DND-41 (cell line): Measurements from ENCODE around the gene GCLM.
A peak's percentile ranks its signal among the peaks of the same experiment; 100 is the strongest.

Experiments
- ATAC-seq: fragments of 200-7000 bp; cut with Tn5 transposase; 3 replicates; pipeline ENCODE4 v1.9.1; 2021; ENCODE audit warnings: low read depth; ENCODE audit not compliant: insufficient read depth
- DNase-seq: peaks from one replicate; pipeline ENCODE4 v3.0.0-alpha.2; 2020
- H2AFZ ChIP-seq: 2 replicates; pipeline ENCODE4 v1.6.0; 2012; ENCODE audit warnings: low read depth, low read length
- H3K27ac ChIP-seq: 2 replicates; pipeline ENCODE4 v1.5.1; 2012; ENCODE audit warnings: low read length, inconsistent platforms
- H3K27me3 ChIP-seq: fragments of 200-600 bp; sonication (generic); 2 replicates; pipeline ENCODE4 v1.6.0; 2012; ENCODE audit warnings: low read length, mild to moderate bottlenecking, inconsistent platforms; ENCODE audit not compliant: insufficient read depth, poor library complexity
- H3K36me3 ChIP-seq: 2 replicates; pipeline ENCODE4 v1.5.1; 2012; ENCODE audit warnings: low read length, inconsistent platforms; ENCODE audit not compliant: insufficient read depth
- H3K4me1 ChIP-seq: 2 replicates; pipeline ENCODE4 v1.5.1; 2012; ENCODE audit warnings: mild to moderate bottlenecking, low read length; ENCODE audit not compliant: insufficient read depth
- H3K4me2 ChIP-seq: 2 replicates; pipeline ENCODE4 v1.6.0; 2012; ENCODE audit warnings: mild to moderate bottlenecking, moderate library complexity, low read length, inconsistent platforms; ENCODE audit not compliant: insufficient read depth
- H3K4me3 ChIP-seq, 2 experiments: fragments of 200-600 bp in 1 of 2; shearing (Covaris generic) in 1 of 2; 2 replicates each; pipeline ENCODE4 v1.5.1; 2012 to 2016; ENCODE audit warnings: inconsistent platforms in 2 of 2, low read length in 2 of 2, mild to moderate bottlenecking in 2 of 2, low read depth in 1 of 2, moderate library complexity in 1 of 2
- H3K79me2 ChIP-seq: 2 replicates; pipeline ENCODE4 v1.6.0; 2012; ENCODE audit warnings: low read length, inconsistent platforms; ENCODE audit not compliant: insufficient read depth
- H3K9ac ChIP-seq: 2 replicates; pipeline ENCODE4 v1.6.0; 2012; ENCODE audit warnings: low read depth, mild to moderate bottlenecking, inconsistent platforms, low read length, moderate library complexity
- H3K9me3 ChIP-seq: 2 replicates; pipeline ENCODE4 v1.5.1; 2012; ENCODE audit warnings: low read length, moderate library complexity, mild to moderate bottlenecking, inconsistent platforms; ENCODE audit not compliant: insufficient read depth, severe bottlenecking
- H4K20me1 ChIP-seq: 2 replicates; pipeline ENCODE4 v1.6.0; 2012; ENCODE audit warnings: low read length; ENCODE audit not compliant: insufficient read depth
- EZH2 ChIP-seq: IDR thresholded peaks from 3 replicates; pipeline ENCODE4 v1.6.1; 2012; ENCODE audit warnings: borderline replicate concordance, low read depth, mild to moderate bottlenecking, moderate library complexity, low read length, inconsistent platforms; ENCODE audit not compliant: severe bottlenecking
- TF ChIP-seq, protein P1 (sequence below): IDR thresholded peaks from 2 replicates; pipeline ENCODE4 v1.5.1; 2012; ENCODE audit warnings: borderline replicate concordance, low read length, moderate library complexity, mild to moderate bottlenecking; ENCODE audit not compliant: poor library complexity, severe bottlenecking; ENCODE audit errors: extremely low read depth

GCLM gene

DNA sequence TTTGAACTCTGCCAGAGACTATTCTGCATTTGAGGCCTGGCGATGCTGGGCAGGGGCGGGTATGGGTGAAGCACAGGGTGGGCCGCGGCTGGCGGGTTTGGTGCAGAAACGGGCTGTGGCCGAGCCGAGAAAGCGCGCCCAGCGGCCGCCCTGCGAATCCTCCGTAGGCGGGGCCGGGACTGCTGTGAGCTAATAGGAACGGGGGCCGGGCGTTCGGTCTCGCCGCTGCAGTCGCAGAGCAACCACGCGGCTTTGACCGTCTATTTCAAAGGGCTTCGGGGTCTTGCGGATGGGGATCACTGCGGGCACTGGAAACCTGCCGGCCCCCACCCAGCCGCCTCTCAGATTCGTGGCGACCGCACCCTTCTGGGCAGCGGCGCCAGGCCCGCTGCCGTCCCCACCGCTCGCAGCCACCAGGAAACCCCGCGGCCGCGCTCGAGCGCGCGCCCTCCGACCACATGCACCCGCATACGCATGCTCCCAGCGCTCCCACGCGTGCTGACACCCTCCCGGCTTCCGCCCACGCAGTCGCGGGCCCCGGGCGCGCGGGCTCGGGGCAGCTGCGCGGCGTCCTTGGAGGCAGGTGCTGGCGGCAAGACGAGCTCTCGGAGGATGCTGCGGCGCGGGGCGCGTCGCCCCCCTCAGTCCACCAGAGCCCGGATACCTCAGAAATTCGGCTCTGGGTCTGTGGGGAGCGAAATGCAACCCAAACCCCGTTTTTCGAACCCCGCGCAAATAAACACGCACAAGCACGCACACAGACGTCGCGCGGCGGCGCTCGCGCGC lies 62.8 kb downstream of the GCLM start:
- Histone ChIP-seq H3K9ac (peak overlapping the region; percentile 93), H4K20me1 (no peaks in the 10 kb centered on the region), H3K4me3 (peak overlapping the region; percentile 69 to 75), H3K4me1 (peaks cover 33% of the 10 kb centered on the region), H3K9me3 (no peaks in the 10 kb centered on the region), H3K27me3 (no peaks in the 10 kb centered on the region), H3K36me3 (no peaks in the 10 kb centered on the region; the same call in 1 of the 2 replicates), H3K4me2 (peak overlapping the region; percentile 70), H2AFZ (peak overlapping the region; percentile 87), H3K79me2 (no peaks in the 10 kb centered on the region; the same call in 1 of the 2 replicates), H3K27ac (peak overlapping the region; percentile 91)
- DNase-seq (peak; percentile 88), ATAC-seq (peak; percentile 67)
- TF ChIP-seq, protein P1, sequence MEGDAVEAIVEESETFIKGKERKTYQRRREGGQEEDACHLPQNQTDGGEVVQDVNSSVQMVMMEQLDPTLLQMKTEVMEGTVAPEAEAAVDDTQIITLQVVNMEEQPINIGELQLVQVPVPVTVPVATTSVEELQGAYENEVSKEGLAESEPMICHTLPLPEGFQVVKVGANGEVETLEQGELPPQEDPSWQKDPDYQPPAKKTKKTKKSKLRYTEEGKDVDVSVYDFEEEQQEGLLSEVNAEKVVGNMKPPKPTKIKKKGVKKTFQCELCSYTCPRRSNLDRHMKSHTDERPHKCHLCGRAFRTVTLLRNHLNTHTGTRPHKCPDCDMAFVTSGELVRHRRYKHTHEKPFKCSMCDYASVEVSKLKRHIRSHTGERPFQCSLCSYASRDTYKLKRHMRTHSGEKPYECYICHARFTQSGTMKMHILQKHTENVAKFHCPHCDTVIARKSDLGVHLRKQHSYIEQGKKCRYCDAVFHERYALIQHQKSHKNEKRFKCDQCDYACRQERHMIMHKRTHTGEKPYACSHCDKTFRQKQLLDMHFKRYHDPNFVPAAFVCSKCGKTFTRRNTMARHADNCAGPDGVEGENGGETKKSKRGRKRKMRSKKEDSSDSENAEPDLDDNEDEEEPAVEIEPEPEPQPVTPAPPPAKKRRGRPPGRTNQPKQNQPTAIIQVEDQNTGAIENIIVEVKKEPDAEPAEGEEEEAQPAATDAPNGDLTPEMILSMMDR = peak; percentile 50
- TF ChIP-seq EZH2 = no peak

- ATAC-seq (no peak; the same call in 2 of the 3 replicates), DNase-seq (peak; percentile 32)
- Histone ChIP-seq H3K79me2 (no peaks in the 10 kb centered on the region; the same call in 1 of the 2 replicates), H3K9ac (peak overlapping the region; percentile 93), H4K20me1 (no peaks in the 10 kb centered on the region), H3K4me3 (peak overlapping the region; percentile 69 to 75), H3K36me3 (no peaks in the 10 kb centered on the region; the same call in 1 of the 2 replicates), H3K4me1 (peaks cover 33% of the 10 kb centered on the region), H2AFZ (peak overlapping the region; percentile 87), H3K27me3 (no peaks in the 10 kb centered on the region), H3K4me2 (peak overlapping the region; percentile 70), H3K9me3 (no peaks in the 10 kb centered on the region), H3K27ac (peak overlapping the region; percentile 91)
- TF ChIP-seq, protein P1 = no peak
- TF ChIP-seq EZH2 = no peak
Observed at GRCh38 chr1:93845538-93846205, 63.6 kb downstream of the GCLM start.

GRCh38 chr1:93844262-93845045 lies 64.8 kb downstream of the GCLM start:
- peak overlapping the region; percentile 70 for H3K4me2 ChIP-seq
- no peaks in the 10 kb centered on the region; the same call in 1 of the 2 replicates for H3K79me2 ChIP-seq
- H3K4me1 ChIP-seq = peaks cover 33% of the 10 kb centered on the region
- ATAC-seq (peak; percentile 23; the same call in 1 of the 3 replicates), DNase-seq (peak; percentile 64)
- 0 out of 2 replicates have a peak overlapping the region, but pooled peaks have one; percentile 13 for H3K27ac ChIP-seq
- peak overlapping the region; percentile 50; the same call in 1 of the 2 replicates for H2AFZ ChIP-seq
- H3K9me3 ChIP-seq = no peaks in the 10 kb centered on the region
- peak overlapping the region; percentile 8; the same call in 1 of the 2 replicates for H3K9ac ChIP-seq
- TF ChIP-seq, protein P1 = peak; percentile 93
- no peak for TF ChIP-seq EZH2
- no peaks in the 10 kb centered on the region for H3K27me3 ChIP-seq
- H4K20me1 ChIP-seq = no peaks in the 10 kb centered on the region
- H3K4me3 ChIP-seq = no peak overlapping the region
- no peaks in the 10 kb centered on the region; the same call in 1 of the 2 replicates for H3K36me3 ChIP-seq
